HepG2 (cell line): ENCODE measurements around the gene CNPPD1. TPM values are rescaled to one million over a fixed set of nuclear protein-coding genes. Genes with fewer than 3 reads are reported as not detected.

Experiments
- ATAC-seq: fragments of 200-7000 bp; cut with Tn5 transposase; 3 replicates; pipeline ENCODE4 v1.9.1; 2020; ENCODE audit warnings: mild to moderate bottlenecking, moderate library complexity
- BruUV-seq: library from RNA; stranded (reverse); fragments of 400-500 nt; replicated peaks from 2 replicates; lab custom pipeline; 2021; lab: Mats Ljungman, UMichigan
- CTCF ChIA-PET: fragments of 300-600 bp; formaldehyde crosslinking; extraction: SDS; loops from one replicate; lab custom pipeline; 2021; ENCODE audit warnings: low total read pairs, inconsistent platforms, low intra/inter-chr PET ratio; lab: Yijun Ruan, JAX
- POLR2A ChIA-PET: fragments of 350-600 bp; sonication (Branson Sonifier 250); formaldehyde crosslinking; loops from one replicate; lab custom pipeline; 2020; ENCODE audit warnings: antibody characterized with exemption, inconsistent platforms; lab: Yijun Ruan, JAX
- DNase-seq: peaks from one replicate; pipeline ENCODE4 v3.0.0-alpha.2; 2015; ENCODE audit warnings: low spot score
- FAIRE-seq: peaks from 3 replicates; lab custom pipeline; 2011; peaks lifted over from hg19 to GRCh38; lab: Jason Lieb, UNC
- H2AFZ ChIP-seq: one replicate; pipeline ENCODE4 v1.6.1; 2011; ENCODE audit warnings: low read length, inconsistent platforms
- H3K27ac ChIP-seq: fragments of 300-600 bp; 3 replicates; pipeline ENCODE4 v1.8.0; 2011; ENCODE audit warnings: mixed run types, mild to moderate bottlenecking, mixed read lengths, low read length, inconsistent platforms; ENCODE audit not compliant: insufficient read depth; ENCODE audit errors: extremely low read length
- H3K27me3 ChIP-seq, 2 experiments: fragments of 200-600 bp in 1 of 2; 2 replicates in 1 of 2; 3 replicates in 1 of 2; pipeline versions ENCODE4 v1.6.0 to v1.8.0; 2011; ENCODE audit warnings: low read length in 2 of 2, mild to moderate bottlenecking in 2 of 2, moderate library complexity in 2 of 2, inconsistent platforms in 1 of 2; ENCODE audit not compliant: insufficient read depth in 2 of 2, control insufficient read depth in 1 of 2
- H3K36me3 ChIP-seq, 2 experiments: fragments of 200-600 bp in 1 of 2; replicated peaks in 1 of 2; 2 replicates in 1 of 2; 3 replicates in 1 of 2; pipeline versions ENCODE4 v1.5.1 to v1.8.0; 2011; ENCODE audit warnings: low read length in 2 of 2, inconsistent platforms in 1 of 2; ENCODE audit not compliant: insufficient read depth in 2 of 2, control insufficient read depth in 1 of 2
- H3K4me1 ChIP-seq: 2 replicates; pipeline ENCODE4 v1.5.1; 2012; ENCODE audit warnings: low read length, inconsistent platforms; ENCODE audit not compliant: insufficient read depth
- H3K4me2 ChIP-seq: 2 replicates; pipeline ENCODE4 v1.6.0; 2011; ENCODE audit warnings: low read depth, low read length, inconsistent platforms
- H3K4me3 ChIP-seq, 3 experiments: fragments of 200-600 bp in 1 of 3; sonication (generic), shearing (Covaris generic) in 1 of 3; replicated peaks in 1 of 3; 2 replicates each; pipeline ENCODE4 v1.5.1; 2011 to 2016; ENCODE audit warnings: low read length in 3 of 3, inconsistent platforms in 2 of 3, low read depth in 2 of 3, mild to moderate bottlenecking in 2 of 3, control low read depth in 1 of 3, mixed read lengths in 1 of 3; ENCODE audit not compliant: insufficient read depth in 1 of 3
- H3K79me2 ChIP-seq: one replicate; pipeline ENCODE4 v1.6.1; 2011; ENCODE audit warnings: low read length, inconsistent platforms; ENCODE audit not compliant: insufficient read depth
- H3K9ac ChIP-seq: 2 replicates; pipeline ENCODE4 v1.6.0; 2011; ENCODE audit warnings: mild to moderate bottlenecking, low read depth, low read length, inconsistent platforms; ENCODE audit not compliant: insufficient read depth
- H3K9me3 ChIP-seq: 2 replicates; pipeline ENCODE4 v1.5.1; 2012; ENCODE audit warnings: mild to moderate bottlenecking, low read length
- H4K20me1 ChIP-seq: 2 replicates; pipeline ENCODE4 v1.6.0; 2011; ENCODE audit warnings: inconsistent platforms, mild to moderate bottlenecking, low read length, moderate library complexity; ENCODE audit not compliant: insufficient read depth
- AKAP8 ChIP-seq: sonication (generic); formaldehyde crosslinking; IDR thresholded peaks from 2 replicates; pipeline ENCODE4 v1.5.1; 2020; ENCODE audit warnings: mild to moderate bottlenecking, missing genetic modification reagents
- ARID2 ChIP-seq: sonication (generic); formaldehyde crosslinking; IDR thresholded peaks from 2 replicates; pipeline ENCODE4 v1.8.1; 2022; ENCODE audit warnings: mild to moderate bottlenecking, missing genetic modification reagents, borderline replicate concordance
- CTCF ChIP-seq: sonication (generic); formaldehyde crosslinking; IDR thresholded peaks from 2 replicates; pipeline ENCODE4 v1.5.0; 2020; ENCODE audit warnings: mild to moderate bottlenecking, missing genetic modification reagents, moderate library complexity
- FOXA3 ChIP-seq: IDR thresholded peaks from 2 replicates; pipeline ENCODE4 v1.6.1; 2016; ENCODE audit warnings: missing genetic modification reagents, missing compliant biosample characterization
- HHEX ChIP-seq: IDR thresholded peaks from 2 replicates; pipeline ENCODE4 v1.6.1; 2016; ENCODE audit warnings: control low read depth
- HNRNPL ChIP-seq: fragments of 200-400 bp; formaldehyde crosslinking; IDR thresholded peaks from 2 replicates; pipeline ENCODE4 v1.6.1; 2017; ENCODE audit warnings: mild to moderate bottlenecking, low read depth, low read length
- KLF9 ChIP-seq: IDR thresholded peaks from 2 replicates; pipeline ENCODE4 v1.6.1; 2016; ENCODE audit warnings: low read depth
- MBD4 ChIP-seq: IDR thresholded peaks from 2 replicates; pipeline ENCODE4 v1.6.1; 2012; ENCODE audit warnings: low read length, inconsistent platforms, borderline replicate concordance
- MTF2 ChIP-seq: sonication (generic); formaldehyde crosslinking; IDR thresholded peaks from 2 replicates; pipeline ENCODE4 v1.5.0; 2020; ENCODE audit warnings: missing genetic modification reagents, borderline replicate concordance
- MYNN ChIP-seq: sonication (generic); formaldehyde crosslinking; IDR thresholded peaks from 2 replicates; pipeline ENCODE4 v1.4.0; 2020; ENCODE audit warnings: mild to moderate bottlenecking, low read depth, missing genetic modification reagents
- NBN ChIP-seq: fragments of 450-650 bp; conservative IDR thresholded peaks from 2 replicates; pipeline ENCODE4 v1.6.1; 2017
- NFKBIZ ChIP-seq: IDR thresholded peaks from 2 replicates; pipeline ENCODE4 v1.6.1; 2018; ENCODE audit warnings: missing genetic modification reagents, missing compliant biosample characterization
- THYN1 ChIP-seq: sonication (generic); formaldehyde crosslinking; IDR thresholded peaks from 2 replicates; pipeline ENCODE4 v1.8.1; 2023; ENCODE audit warnings: low read depth, mild to moderate bottlenecking, moderate library complexity, missing genetic modification reagents, borderline replicate concordance
- ZNF484 ChIP-seq: sonication (generic); formaldehyde crosslinking; IDR thresholded peaks from 2 replicates; pipeline ENCODE4 v1.5.1; 2020; ENCODE audit warnings: mild to moderate bottlenecking, low read depth, missing genetic modification reagents, borderline replicate concordance
- ZNF616 ChIP-seq: sonication (generic); formaldehyde crosslinking; IDR thresholded peaks from 2 replicates; pipeline ENCODE4 v1.5.0; 2020; ENCODE audit warnings: low read depth, mild to moderate bottlenecking, missing genetic modification reagents
- ZNF775 ChIP-seq: sonication (generic); formaldehyde crosslinking; IDR thresholded peaks from 2 replicates; pipeline ENCODE4 v1.4.0; 2020; ENCODE audit warnings: missing genetic modification reagents, mild to moderate bottlenecking, moderate library complexity, borderline replicate concordance
- whole genome bisulfite sequencing: methylation state at CpG from one replicate; pipeline ENCODE4 v1.1.6; 2017; ENCODE audit warnings: low lambda C conversion rate; 5-methylcytosine and 5-hydroxymethylcytosine counted together
- in situ Hi-C: cut with HindIII; loops from 2 replicates; pipeline ENCODE4 v1.10.0; 2017; ENCODE audit warnings: low pct_unique_long_range_greater_than_20kb; ENCODE audit not compliant: extremely low pct_ligation_motif_present
- intact Hi-C: fragments of 100-400 bp; cut with micrococcal nuclease; formaldehyde crosslinking; loops from one replicate; pipeline ENCODE4 v1.10.0; 2022; ENCODE audit not compliant: unreplicated experiment
- polyA plus RNA-seq, 8 experiments: library from polyadenylated mRNA; depleted of rRNA in 3 of 8; stranded (reverse) in 7 of 8; unstranded in 1 of 8; fragments of >200 nt; fragmentation: Illumina TruSeq in 4 of 8; extraction: Trizol in 4 of 8; gene quantifications; 2 replicates each; pipeline versions ENCODE4 v1.2.1 to v1.2.3, GENCODE V29; 2011 to 2016; ENCODE audit warnings: low read depth in 4 of 8, missing spikeins in 1 of 8, mixed read lengths in 1 of 8; ENCODE audit not compliant: insufficient read depth in 1 of 8
- total RNA-seq, 5 experiments: library from RNA; depleted of rRNA; stranded (reverse); fragments of >200 nt; fragmentation: Illumina TruSeq; extraction: Trizol; gene quantifications; 2 replicates each; pipeline ENCODE4 v1.2.3, GENCODE V29; 2016; ENCODE audit warnings: low read depth in 1 of 5
- TF ChIP-seq, protein P1 (sequence below): sonication (generic); formaldehyde crosslinking; IDR thresholded peaks from 2 replicates; pipeline ENCODE4 v1.5.1; 2020; ENCODE audit warnings: mild to moderate bottlenecking, moderate library complexity, missing genetic modification reagents

CNPPD1 gene
- total and polyA plus RNA-seq, 2 of the 13 experiments (the other 11 are each of a cell fraction or from before 2014, with no cell fraction given) = 35.5 to 49.4 TPM

GRCh38 chr2:219177552-219178376 is 1.0 kb upstream of the CNPPD1 start, which contains the start of gene RETREG2 (continued):
- TF ChIP-seq ZNF484 (CRISPR knock-in tag) (no peak; the same call in 1 of the 2 replicates), THYN1 (CRISPR knock-in tag) (no peak), NFKBIZ (CRISPR knock-in tag) (no peak), NBN (no peak), ZNF616 (CRISPR knock-in tag) (peak; percentile 27)

GRCh38 chr2:219175928-219176817 is 552 bp downstream of the CNPPD1 start:
- intact Hi-C loops (loop anchor here (1.0 to 2.0 kb wide), 3 partner anchors 16 to 123 kb away; partner anchors contain the start of genes ABCB6 and NHEJ1), in situ Hi-C loops (no loop called here)
- ATAC-seq = peak; percentile 61
- Histone ChIP-seq H3K9ac (peak overlapping the region; percentile 82), H3K79me2 (peaks cover 26% of the 10 kb centered on the region), H3K27ac (peak overlapping the region; percentile 90), H3K36me3 (peaks cover 21 to 41% of the 10 kb centered on the region in 2 experiments), H2AFZ (no peak overlapping the region), H3K27me3 (no peaks in the 10 kb centered on the region; a peak in 1 of 5 replicates), H4K20me1 (no peaks in the 10 kb centered on the region), H3K4me3 (peak overlapping the region; percentile 62 to 79 (median 72)), H3K4me1 (peaks cover 37% of the 10 kb centered on the region), H3K9me3 (no peaks in the 10 kb centered on the region), H3K4me2 (peak overlapping the region; percentile 100)
- no peak for DNase-seq
- FAIRE-seq = no peak
- ChIA-PET CTCF (no interaction called here), POLR2A (interaction anchor here (0.7 to 10.4 kb wide), 32 partner anchors 8 to 517 kb away, joined by 3 to 227 read pairs (median 9); partner anchors contain the start of genes ABCB6, ANKZF1, ATG9A and BCS1L)
- no TSS peak for BruUV-seq
- WGBS = 4% methylated on average over 24 of the region's 45 CpGs
- TF ChIP-seq MYNN = 0 out of 2 replicates have a peak, but pooled peaks have one; percentile 7
- TF ChIP-seq HNRNPL = peak; percentile 82; the same call in 1 of the 2 replicates
- TF ChIP-seq ZNF775 = 0 out of 2 replicates have a peak, but pooled peaks have one; percentile 16
- TF ChIP-seq AKAP8 (CRISPR knock-in tag) = 0 out of 2 replicates have a peak, but pooled peaks have one; percentile 6
- TF ChIP-seq CTCF = 0 out of 2 replicates have a peak, but pooled peaks have one; percentile 26
- 0 out of 2 replicates have a peak, but pooled peaks have one; percentile 14 for TF ChIP-seq KLF9
- no peak for TF ChIP-seq MTF2 (CRISPR knock-in tag)
- TF ChIP-seq FOXA3 (CRISPR knock-in tag) = 0 out of 2 replicates have a peak, but pooled peaks have one; percentile 6
- TF ChIP-seq HHEX (CRISPR knock-in tag) = no peak
- peak; percentile 80; the same call in 1 of the 2 replicates for TF ChIP-seq ARID2 (CRISPR knock-in tag)
- TF ChIP-seq, protein P1, sequence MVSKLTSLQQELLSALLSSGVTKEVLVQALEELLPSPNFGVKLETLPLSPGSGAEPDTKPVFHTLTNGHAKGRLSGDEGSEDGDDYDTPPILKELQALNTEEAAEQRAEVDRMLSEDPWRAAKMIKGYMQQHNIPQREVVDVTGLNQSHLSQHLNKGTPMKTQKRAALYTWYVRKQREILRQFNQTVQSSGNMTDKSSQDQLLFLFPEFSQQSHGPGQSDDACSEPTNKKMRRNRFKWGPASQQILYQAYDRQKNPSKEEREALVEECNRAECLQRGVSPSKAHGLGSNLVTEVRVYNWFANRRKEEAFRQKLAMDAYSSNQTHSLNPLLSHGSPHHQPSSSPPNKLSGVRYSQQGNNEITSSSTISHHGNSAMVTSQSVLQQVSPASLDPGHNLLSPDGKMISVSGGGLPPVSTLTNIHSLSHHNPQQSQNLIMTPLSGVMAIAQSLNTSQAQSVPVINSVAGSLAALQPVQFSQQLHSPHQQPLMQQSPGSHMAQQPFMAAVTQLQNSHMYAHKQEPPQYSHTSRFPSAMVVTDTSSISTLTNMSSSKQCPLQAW (CRISPR knock-in tag) = peak; percentile 59; the same call in 1 of the 2 replicates
- no peak for TF ChIP-seq MBD4
